Keratinocyte (primary cell): Measurements from ENCODE around the gene WLS. TPM values are rescaled to one million over a fixed set of nuclear protein-coding genes. Genes with fewer than 3 reads are reported as not detected.

Source experiments
- DNase-seq: peaks from one replicate; pipeline ENCODE4 v3.0.0-alpha.2; 2011; ENCODE audit warnings: low read depth, missing footprints, low spot score
- FAIRE-seq: peaks from 2 replicates; lab custom pipeline; 2011; peaks lifted over from hg19 to GRCh38; lab: Jason Lieb, UNC
- H2AFZ ChIP-seq: 2 replicates; pipeline ENCODE4 v1.6.0; 2012; ENCODE audit warnings: low read length, control low read depth, inconsistent platforms; ENCODE audit not compliant: control insufficient read depth
- H3K27ac ChIP-seq: 2 replicates; pipeline ENCODE4 v1.5.1; 2011; ENCODE audit warnings: low read length; ENCODE audit not compliant: control insufficient read depth, insufficient read depth
- H3K27me3 ChIP-seq: 3 replicates; pipeline ENCODE4 v1.6.0; 2011; ENCODE audit warnings: low read length; ENCODE audit not compliant: control insufficient read depth, insufficient read depth; ENCODE audit errors: extremely low read depth
- H3K36me3 ChIP-seq, 2 experiments: 2 replicates in 1 of 2; 3 replicates in 1 of 2; pipeline ENCODE4 v1.5.1; 2011; ENCODE audit warnings: low read length in 2 of 2, mild to moderate bottlenecking in 1 of 2; ENCODE audit not compliant: control insufficient read depth in 2 of 2, insufficient read depth in 2 of 2; ENCODE audit errors: extremely low read depth in 1 of 2
- H3K4me1 ChIP-seq: 3 replicates; pipeline ENCODE4 v1.5.1; 2011; ENCODE audit warnings: low read length; ENCODE audit not compliant: control insufficient read depth, insufficient read depth; ENCODE audit errors: extremely low read depth
- H3K4me2 ChIP-seq: 3 replicates; pipeline ENCODE4 v1.6.0; 2011; ENCODE audit warnings: low read depth, low read length; ENCODE audit not compliant: control insufficient read depth, insufficient read depth; ENCODE audit errors: extremely low read depth
- H3K4me3 ChIP-seq, 3 experiments: fragments of 200-600 bp in 1 of 3; sonication (generic) in 1 of 3; 2 replicates in 2 of 3; 3 replicates in 1 of 3; pipeline ENCODE4 v1.5.1; 2011 to 2016; ENCODE audit warnings: low read length in 3 of 3, mild to moderate bottlenecking in 3 of 3, control low read depth in 2 of 3, inconsistent platforms in 1 of 3, low read depth in 1 of 3, mixed read lengths in 1 of 3, mixed run types in 1 of 3, moderate library complexity in 1 of 3; ENCODE audit not compliant: control insufficient read depth in 2 of 3, insufficient read depth in 2 of 3; ENCODE audit errors: extremely low read depth in 1 of 3
- H3K79me2 ChIP-seq: 2 replicates; pipeline ENCODE4 v1.6.0; 2012; ENCODE audit warnings: low read length; ENCODE audit not compliant: control insufficient read depth, insufficient read depth
- H3K9ac ChIP-seq: 3 replicates; pipeline ENCODE4 v1.6.0; 2011; ENCODE audit warnings: low read length; ENCODE audit not compliant: control insufficient read depth, insufficient read depth; ENCODE audit errors: extremely low read depth
- H3K9me1 ChIP-seq: 3 replicates; pipeline ENCODE4 v1.6.0; 2011; ENCODE audit warnings: low read length; ENCODE audit not compliant: control insufficient read depth, insufficient read depth; ENCODE audit errors: extremely low read depth
- H3K9me3 ChIP-seq: 2 replicates; pipeline ENCODE4 v1.5.1; 2012; ENCODE audit warnings: low read depth, low read length; ENCODE audit not compliant: control insufficient read depth
- H4K20me1 ChIP-seq: 3 replicates; pipeline ENCODE4 v1.6.0; 2011; ENCODE audit warnings: low read length; ENCODE audit not compliant: control insufficient read depth, insufficient read depth; ENCODE audit errors: extremely low read depth
- EZH2 ChIP-seq: IDR thresholded peaks from one replicate; pipeline ENCODE4 v1.6.1; 2012; ENCODE audit warnings: inconsistent platforms, mild to moderate bottlenecking, low read length, moderate library complexity
- dilution Hi-C: fragments of 300-500 bp; cut with MboI; formaldehyde crosslinking; loops from one replicate; pipeline ENCODE4 v1.7.0; 2020; ENCODE audit warnings: low sequenced_read_pairs; ENCODE audit not compliant: extremely low pct_ligation_motif_present
- polyA plus RNA-seq, 5 experiments: library from polyadenylated mRNA; depleted of rRNA in 3 of 5; stranded (reverse) in 3 of 5; stranded (forward) in 1 of 5; unstranded in 1 of 5; fragments of >200 nt; gene quantifications; 1 replicate in 1 of 5; 2 replicates in 3 of 5; 3 replicates in 1 of 5; pipeline versions ENCODE4 v1.2.1 to v1.2.3, GENCODE V29; 2011 to 2012; ENCODE audit warnings: missing spikeins in 2 of 5, low read depth in 1 of 5, low replicate concordance in 1 of 5
- TF ChIP-seq, protein P1 (sequence below), 3 experiments: IDR thresholded peaks in 1 of 3; conservative IDR thresholded peaks in 1 of 3; optimal IDR thresholded peaks in 1 of 3; 2 replicates in 2 of 3; 3 replicates in 1 of 3; pipeline versions ENCODE3 to v1.5.1; 2011; ENCODE audit warnings: low read length in 3 of 3, mild to moderate bottlenecking in 3 of 3, moderate library complexity in 2 of 3, control low read depth in 1 of 3, inconsistent platforms in 1 of 3; ENCODE audit not compliant: insufficient read depth in 2 of 3; ENCODE audit errors: extremely low read depth in 1 of 3

The WLS gene
- polyA plus RNA-seq, 1 donor (not counting 4 experiments of a cell fraction or from before 2014, with no cell fraction given): 92.4 TPM

DNA sequence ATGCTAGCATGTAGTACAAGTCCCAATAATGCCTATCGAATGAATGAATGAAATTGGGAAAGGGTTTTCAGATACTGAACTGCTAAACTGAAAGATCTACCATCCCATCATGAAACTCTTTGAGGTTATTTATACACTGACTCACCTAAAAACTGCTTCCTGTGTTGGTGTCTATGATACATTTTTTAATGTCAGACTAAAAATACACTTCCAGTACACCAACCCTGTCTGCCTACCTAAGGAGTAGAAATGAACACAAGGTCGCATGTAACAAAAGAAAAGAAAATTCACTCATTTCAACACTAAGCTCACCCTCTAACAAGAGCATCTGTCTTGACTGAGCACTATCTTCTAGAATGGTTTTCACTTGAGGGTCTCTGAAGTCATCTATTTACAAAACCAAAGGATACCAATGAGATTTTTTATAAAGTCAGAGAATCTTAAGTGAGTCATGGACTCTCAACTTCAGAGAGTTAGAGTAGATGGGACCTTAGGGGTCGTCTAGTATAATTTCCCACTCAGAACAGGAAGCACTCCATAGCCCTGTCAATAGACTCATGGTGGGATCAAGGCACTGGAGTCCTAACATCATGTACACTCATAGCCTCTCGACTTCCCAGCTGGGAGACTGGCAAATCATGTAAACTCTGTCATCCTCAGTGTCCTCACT is 53.4 kb downstream of the WLS start:
- TF ChIP-seq, protein P1, sequence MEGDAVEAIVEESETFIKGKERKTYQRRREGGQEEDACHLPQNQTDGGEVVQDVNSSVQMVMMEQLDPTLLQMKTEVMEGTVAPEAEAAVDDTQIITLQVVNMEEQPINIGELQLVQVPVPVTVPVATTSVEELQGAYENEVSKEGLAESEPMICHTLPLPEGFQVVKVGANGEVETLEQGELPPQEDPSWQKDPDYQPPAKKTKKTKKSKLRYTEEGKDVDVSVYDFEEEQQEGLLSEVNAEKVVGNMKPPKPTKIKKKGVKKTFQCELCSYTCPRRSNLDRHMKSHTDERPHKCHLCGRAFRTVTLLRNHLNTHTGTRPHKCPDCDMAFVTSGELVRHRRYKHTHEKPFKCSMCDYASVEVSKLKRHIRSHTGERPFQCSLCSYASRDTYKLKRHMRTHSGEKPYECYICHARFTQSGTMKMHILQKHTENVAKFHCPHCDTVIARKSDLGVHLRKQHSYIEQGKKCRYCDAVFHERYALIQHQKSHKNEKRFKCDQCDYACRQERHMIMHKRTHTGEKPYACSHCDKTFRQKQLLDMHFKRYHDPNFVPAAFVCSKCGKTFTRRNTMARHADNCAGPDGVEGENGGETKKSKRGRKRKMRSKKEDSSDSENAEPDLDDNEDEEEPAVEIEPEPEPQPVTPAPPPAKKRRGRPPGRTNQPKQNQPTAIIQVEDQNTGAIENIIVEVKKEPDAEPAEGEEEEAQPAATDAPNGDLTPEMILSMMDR (optimal IDR thresholded peaks at IDR 0.05 in 1 of 3, IDR thresholded peaks at IDR 0.05 in 1 of 3, conservative IDR thresholded peaks at IDR 0.05 in 1 of 3; ENCODE audit: extremely low read depth in 1 of 3, insufficient read depth in 2 of 3, low read length in 3 of 3): no peak
- no peak for TF ChIP-seq EZH2
- Histone ChIP-seq H3K9me3 (no peaks in the 10 kb centered on the region), H3K79me2 (no peaks in the 10 kb centered on the region), H3K4me2 (peak overlapping the region; percentile 23), H3K27me3 (no peaks in the 10 kb centered on the region), H3K9me1 (peaks cover 2% of the 10 kb centered on the region), H3K4me1 (peaks cover 27% of the 10 kb centered on the region), H3K27ac (no peak overlapping the region), H3K36me3 (peaks cover 1 to 3% of the 10 kb centered on the region in 2 experiments), H2AFZ (no peak overlapping the region), H3K4me3 (no peak overlapping the region), H3K9ac (no peak overlapping the region), H4K20me1 (no peaks in the 10 kb centered on the region)
- FAIRE-seq (peak; percentile 76), DNase-seq (no peak)
- dilution Hi-C loops: no loop called here

DNA sequence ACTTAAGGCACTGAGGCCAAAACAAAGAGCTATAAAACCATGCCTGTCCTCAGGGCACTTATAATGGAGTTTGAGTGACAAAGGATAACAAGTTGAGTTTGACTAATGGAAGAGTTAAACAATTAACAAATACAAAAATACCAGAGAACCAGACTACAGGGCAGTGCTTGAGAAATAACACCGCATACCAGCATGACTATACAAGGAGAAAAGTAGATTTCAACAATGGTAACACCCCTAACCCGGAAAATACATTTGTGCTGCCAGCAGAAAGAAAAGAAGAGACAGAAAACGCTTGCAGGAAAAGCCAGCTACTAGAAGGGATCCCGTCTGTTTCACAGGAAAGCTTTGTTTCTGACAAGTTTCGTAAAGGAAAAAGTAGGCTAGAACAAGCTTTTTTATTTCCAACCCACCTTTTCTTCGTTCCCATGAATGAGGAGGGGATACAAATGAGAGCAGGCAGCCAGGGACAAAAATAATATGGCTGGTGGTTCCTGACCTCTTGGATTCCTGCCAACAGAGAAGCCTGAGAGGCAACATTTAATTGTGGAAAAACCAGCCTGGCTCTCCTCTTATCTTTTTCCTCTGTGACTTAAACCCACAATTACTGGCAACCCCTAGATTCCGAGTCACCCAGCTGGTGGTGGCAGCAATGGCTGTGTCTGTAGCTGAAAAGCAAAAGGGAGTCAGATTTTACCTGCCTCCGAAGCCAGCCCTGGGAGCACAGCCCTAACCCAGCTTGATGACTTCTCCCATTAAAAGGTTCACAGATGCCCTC is 56.5 kb downstream of the WLS start:
- DNase-seq (no peak), FAIRE-seq (no peak)
- no peaks in the 10 kb centered on the region for H3K9me3 ChIP-seq
- no peak overlapping the region for H3K4me2 ChIP-seq
- H3K27ac ChIP-seq: no peak overlapping the region
- TF ChIP-seq EZH2: no peak
- TF ChIP-seq, protein P1 (optimal IDR thresholded peaks at IDR 0.05 in 1 of 3, IDR thresholded peaks at IDR 0.05 in 1 of 3, conservative IDR thresholded peaks at IDR 0.05 in 1 of 3; ENCODE audit: extremely low read depth in 1 of 3, insufficient read depth in 2 of 3, low read length in 3 of 3): no peak
- no peak overlapping the region for H3K9ac ChIP-seq
- no peaks in the 10 kb centered on the region for H4K20me1 ChIP-seq
- H3K9me1 ChIP-seq: peaks cover 2% of the 10 kb centered on the region
- peaks cover 35% of the 10 kb centered on the region for H3K4me1 ChIP-seq
- dilution Hi-C loops: no loop called here
- H3K36me3 ChIP-seq: peaks cover 0 to 1% of the 10 kb centered on the region in 2 experiments
- H3K27me3 ChIP-seq: no peaks in the 10 kb centered on the region
- peaks cover 6% of the 10 kb centered on the region for H3K79me2 ChIP-seq
- no peak overlapping the region for H3K4me3 ChIP-seq
- H2AFZ ChIP-seq: no peak overlapping the region
